ENCODE measurements around the gene TMEM72.

TMEM72 gene

DNA sequence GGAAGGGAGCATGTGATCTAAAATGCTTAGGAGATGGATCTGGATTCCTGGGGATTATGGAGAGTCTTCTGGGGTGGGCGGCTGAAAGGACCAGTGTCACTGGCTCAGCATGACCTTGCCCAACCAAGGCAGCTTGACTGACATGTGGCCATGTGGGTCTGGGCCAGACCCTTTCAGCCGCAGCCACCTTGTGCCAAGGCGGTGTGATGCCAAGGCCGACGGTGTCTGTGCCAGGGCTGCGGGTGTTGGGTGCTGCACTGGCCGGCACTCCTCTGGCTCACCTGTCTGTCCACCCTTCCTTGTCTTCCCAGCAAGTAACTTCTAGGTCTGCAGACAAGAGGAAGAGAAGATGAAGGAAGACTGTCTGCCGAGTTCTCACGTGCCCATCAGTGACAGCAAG is 58.7 kb downstream of the TMEM72 start:
- DNase-seq: no peak

DNA sequence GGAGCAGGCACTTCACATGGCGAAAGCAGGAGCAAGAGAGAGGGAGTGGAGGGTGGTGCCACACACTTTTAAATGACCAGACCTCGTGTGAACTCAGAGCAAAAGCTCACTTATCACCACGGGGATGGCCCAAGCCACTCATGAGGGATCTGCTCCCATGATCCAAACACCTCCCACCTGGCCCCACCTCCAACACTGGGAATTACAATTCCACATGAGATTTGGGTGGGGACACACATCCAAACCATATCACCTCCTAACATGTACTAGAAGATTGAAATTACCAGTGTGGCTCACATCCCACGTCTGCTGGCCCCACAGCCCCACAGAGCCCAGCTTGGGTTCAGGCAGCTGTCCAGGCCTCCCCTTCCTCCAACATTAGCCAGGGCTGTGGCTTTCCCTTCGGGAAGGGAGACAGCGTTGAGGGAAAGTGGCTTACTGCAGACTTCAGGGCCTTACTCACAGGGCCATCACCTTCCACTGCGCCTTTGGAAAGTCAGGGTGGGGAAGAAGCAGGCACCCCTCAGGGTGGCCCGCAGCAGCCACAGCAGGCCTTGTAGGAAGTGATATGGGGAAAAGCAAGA is 59.8 kb downstream of the TMEM72 start:
- DNase-seq: no peak

DNA sequence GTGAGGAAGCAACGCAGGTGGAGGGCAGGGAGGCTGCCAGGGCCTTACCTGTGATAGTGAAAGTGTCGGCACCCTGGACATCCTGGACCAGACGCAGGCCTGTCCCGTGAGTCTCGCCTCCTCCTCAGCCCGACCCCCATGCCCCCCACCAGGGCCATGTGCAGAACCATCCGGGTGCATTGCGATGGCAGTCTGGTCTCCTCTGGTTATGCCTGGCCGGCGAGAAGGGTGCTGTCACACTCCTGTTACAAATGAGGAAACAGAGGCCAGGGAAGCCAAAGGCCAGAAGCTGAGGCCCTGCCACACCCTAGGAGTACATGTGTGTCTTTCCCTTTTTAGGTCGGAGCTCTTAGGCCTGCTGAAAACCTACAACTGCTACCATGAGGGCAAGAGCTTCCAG is 60.3 kb downstream of the TMEM72 start:
- no peak for DNase-seq

DNA sequence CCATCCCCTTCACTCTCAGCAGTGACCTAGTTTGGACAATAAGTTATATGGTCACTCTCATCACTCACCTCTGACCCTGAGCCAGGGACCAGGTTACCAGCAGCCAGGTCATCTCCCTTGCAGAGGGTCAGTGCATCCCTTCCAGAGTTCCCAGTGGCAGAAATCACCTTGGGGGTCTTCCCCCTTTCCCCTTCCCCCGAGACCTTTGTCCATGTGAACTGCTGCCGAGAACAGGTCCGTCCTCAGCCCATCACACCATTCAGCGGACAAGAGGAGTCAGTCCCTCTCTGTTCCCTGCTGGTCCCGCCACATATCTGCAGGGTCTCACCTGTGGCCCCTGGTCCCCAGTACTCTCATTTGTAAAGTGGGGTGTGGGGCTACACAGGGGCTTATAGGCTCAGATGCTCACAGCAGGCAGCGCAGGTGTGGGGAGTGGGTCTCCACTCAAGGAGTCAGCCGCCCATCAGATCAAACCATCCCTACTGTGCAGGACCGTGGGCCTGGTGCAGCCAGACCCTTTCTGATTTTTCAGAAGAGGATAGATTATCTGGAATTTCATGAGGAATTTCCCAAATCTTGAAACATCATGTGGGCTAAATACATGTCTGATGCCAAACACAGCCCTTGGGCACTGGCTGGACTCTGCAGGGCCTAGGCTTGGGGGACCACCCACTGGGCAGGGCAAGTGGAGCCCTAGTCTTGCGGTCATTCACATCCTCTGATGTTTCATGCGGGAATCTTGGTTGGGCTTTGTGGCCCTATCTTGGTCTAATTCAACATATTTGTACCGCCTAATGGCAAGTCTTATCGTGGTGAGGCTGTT is 61.0 kb downstream of the TMEM72 start:
- DNase-seq: no peak

DNA sequence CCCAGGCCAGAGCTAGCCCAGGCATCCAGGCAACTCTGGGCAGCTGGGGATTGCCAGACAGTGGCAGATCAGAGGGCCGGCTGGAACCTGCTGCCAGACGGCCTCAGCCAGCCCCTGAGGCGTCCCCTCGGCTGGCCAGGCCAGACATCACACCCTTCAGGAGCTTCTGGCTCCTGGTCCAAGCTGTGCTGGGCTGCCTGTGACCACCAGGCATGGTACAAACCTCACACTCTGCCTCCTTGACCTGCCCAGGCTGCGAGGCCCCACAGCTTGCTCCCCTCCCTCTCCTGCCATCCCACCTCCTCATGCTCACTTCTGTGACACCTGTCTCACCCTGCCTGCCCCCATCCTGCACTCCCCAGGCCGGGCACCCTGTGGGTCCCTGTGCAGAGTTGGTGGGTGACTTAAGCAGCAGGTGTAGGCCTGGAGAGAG is 61.8 kb downstream of the TMEM72 start:
- no peak for DNase-seq

DNA sequence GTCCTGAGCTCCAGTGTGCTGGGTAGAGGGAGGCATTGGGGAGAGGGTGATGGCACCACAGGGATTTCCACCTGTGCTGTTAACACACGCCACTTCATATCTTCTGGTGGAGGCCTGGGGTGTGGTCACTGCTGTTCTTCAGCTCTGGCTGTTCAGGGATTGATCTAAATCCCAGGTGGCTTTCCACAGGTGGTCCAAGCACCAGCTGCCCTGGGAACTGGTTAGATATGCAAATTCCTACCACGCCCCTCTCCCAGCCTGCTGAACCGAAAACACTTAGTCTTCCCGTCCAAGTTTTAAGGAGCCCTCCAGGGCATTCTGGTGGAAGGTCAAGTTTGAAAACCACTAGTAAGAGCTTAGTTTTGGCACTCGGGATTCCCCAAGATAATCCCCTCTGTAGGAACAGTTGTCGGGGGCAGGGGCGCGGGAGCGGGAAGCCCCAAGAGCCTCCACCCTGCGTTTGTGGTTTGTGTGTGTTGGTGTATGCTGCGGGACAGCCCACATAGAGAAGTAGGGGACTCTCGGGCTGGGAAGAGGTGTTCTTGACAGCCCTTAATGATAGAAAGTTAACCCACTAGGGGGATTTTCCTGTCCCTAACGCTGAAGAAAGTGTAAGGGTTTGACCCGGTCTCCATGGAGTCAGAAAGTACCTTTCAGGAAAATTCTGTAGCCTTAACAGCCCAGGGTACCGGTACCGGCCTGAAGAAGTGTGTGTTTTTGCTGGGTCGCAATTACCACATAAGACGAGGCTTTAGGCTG is 62.4 kb downstream of the TMEM72 start:
- no peak for DNase-seq

DNA sequence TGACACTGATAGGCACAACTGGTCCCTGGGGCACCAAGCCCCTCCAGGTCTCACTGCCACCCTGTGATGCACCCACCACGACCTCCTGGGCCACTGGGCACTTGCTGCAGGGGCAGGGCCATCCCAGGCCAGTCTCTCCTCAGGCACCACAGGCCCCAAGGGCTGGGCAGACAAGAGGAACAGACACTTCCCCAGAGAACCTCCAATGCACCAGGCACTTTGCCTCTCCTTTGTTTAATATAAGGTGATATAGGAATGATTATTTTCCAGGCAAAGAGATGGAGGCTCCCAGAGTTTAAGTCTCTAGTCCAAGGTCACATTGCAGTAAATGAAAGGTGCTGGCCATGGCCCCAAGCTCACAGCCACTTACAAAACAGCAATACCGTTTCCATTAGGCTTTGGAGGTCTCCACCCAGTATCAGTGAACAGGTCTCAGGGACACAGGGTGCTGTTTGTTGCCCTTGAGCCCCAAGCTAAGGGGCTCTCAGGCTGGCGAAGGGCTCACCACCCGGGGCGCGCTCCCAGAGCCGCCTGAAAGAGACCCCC is 63.0 kb downstream of the TMEM72 start:
- DNase-seq: no peak

DNA sequence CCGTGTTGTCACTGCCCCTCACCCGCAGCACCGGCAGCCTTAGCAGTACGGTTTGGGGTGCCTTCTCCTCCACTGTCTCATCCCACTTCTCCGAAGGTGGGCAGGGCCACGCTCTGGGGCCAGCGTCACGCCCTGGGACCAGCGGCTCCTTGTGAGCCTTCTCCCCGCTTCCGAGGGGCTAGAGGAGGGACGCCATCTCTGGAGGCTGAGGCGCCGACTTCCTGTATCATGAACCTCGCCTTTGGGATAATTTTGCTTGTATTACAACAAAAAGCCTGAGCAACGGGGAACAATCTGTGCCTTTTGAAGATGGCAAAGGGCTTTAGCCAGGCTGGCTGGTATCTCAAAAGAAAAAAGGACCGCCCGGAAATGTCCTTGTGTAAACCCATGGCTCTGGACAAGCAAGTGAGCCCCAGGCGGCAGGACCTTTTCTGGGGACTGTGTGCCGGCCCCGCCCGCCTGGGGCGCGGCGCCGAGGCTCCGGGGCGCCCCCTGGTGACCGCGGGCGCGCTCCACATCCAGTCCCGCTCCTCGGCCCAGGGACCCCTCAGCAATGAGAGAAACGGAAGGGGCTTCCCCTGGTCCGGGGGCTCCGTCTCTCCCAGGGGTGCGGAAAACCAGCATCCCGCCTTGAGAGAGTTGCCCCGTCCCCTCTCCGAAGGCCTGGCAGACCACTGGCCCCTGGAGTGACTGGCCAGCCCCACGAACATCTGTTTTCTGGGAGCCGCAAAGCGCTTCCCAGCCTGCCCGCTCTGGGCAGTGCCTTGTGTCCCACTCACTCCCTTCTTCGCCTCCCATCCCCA is 63.7 kb downstream of the TMEM72 start:
- peak; percentile 10 to 52 (median 24) for DNase-seq

DNA sequence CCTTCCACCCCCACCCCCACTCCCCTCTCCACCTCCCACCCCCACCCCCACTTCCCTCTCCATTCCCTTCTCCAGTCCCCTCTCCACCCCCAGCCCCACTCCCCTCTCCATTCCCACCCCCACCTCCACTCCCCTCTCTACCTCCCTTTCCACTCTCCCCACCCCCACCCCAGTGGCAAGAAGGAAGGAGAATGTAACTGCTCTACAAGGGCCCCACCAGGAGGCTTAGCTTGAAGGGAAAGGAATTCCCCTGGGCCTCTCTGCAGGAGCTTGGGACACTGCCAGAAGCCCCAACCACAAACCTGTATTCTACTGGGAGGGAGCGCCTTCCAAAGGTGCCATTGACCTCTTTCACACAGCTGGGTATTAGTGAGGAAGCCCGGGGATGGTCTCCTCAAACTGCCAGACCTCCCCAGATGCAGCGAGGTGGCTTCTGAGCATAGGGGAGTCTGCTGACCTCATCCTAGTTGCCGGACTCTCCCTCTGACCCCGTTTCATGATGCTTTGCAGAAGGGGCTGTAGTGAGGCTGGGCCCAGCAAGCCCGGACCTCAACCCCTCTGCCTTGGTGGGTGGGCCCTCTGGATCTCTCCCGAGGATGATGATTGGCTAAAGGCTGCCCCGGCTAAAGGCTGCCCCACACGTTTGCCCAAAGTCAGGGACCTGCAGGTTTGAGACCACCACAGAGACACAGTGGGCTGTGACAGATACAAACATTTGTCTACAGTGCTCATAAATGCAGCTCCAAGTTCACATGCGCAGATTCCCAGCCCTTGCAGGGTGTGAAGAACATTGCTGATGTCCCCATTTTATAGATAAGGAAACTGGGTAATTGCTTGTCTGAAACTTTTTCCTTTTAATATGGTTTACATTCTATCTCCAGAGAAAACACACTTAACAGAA is 64.5 kb downstream of the TMEM72 start:
- DNase-seq: no peak

DNA sequence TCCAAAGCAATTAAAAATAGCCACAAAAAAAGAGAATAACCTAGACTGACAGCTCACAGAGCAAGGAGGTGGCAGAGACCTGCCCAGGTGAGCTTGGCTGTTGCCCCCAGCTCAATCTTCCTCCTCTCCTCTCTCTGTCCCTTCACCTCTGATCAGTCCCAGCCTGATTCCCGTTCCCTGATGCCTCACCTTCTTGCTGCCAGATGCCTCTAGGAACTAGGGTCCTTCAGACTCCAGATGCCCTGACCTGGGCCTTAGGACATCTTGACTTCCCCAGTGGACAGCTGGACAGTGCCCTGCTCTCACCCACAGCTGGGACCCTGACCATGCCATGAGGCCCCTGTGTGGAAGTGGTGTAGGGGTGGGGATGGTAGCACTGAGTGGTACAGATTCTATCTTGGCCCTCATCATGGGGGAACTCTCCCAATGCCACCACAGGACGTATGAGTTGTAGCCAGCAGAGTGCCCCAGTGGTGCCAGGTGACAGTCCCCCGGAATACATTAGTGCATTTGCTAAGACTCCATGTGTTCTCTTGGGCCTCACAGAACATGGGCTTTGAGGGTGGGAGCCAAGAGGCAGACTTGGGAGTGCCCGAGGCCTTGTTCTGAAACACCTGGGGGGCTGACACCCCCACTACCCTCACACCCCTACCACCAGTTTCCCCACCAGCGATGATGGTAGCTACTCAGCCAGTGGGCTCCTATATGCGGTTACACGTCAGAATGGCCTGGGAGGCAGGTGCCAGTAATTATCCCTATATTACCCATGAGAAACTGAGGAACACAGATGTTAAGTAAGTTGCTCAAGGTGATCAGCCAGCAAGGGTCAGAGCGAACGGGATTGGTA is 65.4 kb downstream of the TMEM72 start:
- no peak for DNase-seq

DNA sequence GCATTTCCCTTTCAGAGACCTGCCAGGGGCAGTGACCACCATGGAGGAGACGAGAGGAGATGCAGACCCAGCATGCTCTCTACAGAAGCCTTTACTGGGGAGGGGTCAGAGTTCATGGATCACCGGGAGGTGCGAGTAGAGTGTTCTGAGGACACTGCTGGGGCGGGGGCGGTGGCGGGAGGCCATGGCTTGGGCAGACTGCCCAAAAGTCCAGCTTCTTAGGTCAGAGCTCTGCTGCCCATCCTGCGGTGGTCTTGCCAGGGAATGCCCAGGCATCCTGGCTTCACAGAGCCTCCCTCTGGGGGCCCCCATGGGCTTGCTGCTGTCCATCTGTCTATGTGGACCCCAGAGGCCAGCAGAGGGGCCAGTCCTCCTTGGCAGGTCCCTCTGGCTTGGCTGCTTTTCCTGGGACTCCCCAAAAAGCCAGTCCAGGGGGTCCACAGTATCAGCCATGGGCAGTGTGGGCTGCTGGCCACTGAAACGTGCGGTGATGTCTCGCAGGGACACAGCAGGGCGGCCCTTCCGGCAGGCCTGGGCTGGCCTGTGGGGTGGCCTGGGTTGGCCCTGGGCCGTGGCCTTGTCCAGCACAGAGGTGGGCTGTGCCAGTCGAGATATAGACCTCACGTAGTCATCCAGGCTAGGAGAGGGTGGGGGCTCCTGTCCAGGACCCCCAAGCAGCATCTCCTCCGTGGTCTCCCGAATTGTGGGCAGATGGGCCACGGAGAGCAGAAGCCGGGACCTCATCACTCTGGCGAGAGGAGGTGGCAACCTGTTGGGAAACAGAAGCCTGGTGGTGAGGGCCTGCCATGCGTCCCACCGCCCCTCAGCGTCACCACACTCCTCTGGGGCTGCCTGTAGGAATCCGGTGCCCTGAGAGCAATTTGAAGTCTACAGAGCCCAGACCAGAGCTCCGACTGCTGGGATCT is 66.4 kb downstream of the TMEM72 start:
- no peak for DNase-seq

DNA sequence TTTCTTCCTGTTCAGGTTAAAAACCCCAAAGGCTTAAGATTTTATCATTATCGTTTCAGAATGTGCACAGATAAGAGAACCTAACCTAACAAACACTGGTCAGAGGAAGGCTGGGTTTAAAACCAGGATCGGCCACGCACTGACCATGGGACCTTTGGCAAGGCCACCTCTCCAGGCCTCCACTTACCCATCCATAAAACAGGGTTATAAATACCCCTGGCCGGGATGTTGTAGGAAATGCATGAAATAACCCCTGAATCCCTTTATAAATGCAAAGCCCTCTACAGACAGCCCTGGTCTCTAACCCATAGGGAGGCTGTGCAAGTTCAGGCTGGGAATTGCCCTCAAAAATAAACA is 67.1 kb downstream of the TMEM72 start:
- DNase-seq: no peak

DNA sequence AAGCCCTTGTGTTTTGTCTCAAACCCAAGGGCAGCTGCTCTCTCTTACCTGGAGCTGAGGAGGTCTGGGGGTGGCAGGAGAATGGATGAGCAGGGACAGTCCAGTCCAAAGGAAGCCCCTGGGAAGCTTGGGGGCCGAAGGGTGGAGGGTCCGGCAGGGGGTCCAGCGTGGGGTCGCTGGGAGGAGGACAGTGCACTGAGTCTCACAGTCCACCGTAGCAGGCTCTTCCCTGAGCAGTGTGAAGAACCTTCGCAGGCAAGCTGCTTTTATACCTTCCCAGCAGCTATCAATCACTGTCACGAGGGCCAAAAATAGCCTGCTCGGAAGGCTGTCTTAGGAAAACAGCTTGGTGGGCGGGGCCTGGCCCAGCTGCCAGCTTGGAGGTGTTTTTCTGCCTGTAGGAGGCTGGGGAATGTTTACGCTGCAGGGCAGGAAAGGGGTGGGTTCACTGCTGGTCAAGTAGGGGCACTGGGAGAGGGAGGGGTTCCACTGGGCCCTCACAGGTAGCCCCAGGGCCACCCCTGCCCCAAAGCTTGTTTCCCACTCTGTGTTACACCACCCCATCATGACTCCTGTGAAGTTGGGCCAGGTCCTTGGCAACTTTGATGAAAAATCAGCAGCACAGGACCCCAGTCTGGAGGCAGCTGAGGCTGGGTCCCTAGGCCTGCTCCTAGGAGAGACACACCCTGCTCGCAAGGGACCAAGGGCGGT is 67.6 kb downstream of the TMEM72 start, which contains the start of gene DEPP1:
Gene DEPP1 (minus strand): TSS at position 240 of the 711 bp plus-strand sequence. CDS start 779 bp downstream, outside the sequence.
- no peak for DNase-seq

DNA sequence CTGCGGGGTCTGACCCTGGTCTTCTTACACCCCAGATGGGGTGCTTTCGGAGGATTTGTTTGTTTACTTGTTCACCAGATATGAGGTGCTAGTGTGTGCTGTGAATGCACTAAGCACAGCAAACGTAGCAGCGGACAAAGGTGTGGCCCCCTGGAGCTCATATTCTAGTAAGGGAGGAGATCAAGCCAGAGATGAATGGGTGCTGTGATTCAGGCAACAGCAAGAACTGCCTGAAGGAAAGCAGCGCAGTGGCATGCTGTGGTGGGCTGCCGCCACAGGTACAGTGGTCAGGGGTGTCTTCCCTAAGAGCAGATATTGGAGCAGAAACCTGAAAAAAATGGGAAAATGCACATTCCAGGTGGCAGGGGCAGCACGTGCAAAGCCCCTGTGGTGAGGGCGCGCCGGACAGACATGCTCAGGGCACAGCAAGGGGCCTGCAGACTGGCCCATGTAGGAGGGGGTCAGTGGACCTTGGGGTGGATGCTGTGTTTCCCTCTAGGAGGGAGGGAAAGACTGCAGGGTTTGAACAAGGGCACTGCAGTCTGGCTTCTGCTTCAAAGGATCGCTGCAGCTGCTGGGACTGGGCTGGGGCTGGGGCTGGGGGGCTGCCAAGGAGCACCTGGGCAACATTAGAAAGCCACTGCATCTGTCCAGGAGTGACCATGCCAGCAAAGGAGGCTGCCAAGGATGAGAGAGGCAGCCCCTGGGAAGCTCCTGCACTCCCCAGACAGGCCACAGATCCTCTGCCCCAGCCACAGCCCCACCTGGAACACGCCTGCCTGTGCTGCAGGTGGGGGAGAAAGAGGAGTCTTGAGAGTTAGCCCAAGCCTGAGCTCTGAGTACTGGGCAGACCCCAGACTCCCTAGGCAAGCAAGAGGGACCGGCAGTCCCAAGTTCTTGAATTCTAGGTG is 68.4 kb downstream of the TMEM72 start:
- no peak for DNase-seq

DNA sequence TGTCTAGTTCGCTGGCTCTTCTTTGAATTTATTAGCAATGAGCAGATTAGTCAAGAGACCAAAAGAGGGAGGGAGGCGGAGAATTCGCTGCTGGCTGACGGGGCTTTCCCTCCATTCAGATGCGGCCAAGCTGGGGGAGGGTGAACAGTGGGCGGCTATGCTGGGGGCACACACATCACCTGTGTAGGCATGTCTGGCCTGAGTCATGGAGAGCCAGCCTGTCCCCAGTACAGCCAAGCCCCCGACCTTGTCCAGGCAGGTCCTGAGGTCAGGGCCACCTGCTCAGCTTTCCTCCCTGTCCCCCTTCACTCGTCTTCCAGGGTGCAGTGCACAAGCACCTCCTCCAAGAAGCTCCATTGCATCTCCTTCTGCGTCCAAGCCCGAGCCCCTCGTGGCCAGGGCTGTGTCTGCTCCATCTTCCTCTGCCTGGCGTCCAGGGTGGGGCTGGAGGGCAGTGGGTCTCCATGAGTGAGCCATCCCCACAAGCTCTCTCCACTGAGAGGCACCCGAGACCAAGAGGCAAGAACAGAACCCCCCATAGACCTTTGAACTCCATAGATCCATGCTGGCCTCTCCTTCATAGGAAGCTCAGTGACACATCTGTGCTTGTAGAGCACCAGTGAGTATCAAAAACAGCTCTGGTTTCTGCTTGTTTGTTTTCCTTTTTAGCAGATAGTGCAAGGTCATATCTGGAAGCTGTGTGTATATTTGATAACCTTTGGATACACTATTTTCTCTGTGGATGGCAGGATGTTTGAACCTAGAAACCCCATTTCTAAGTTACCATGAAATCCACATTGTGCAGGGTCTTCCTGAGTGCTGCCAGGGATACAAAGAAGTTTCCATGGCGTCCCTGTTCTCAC is 69.4 kb downstream of the TMEM72 start:
- no peak for DNase-seq
